Measurements from ENCODE around the gene PPIP5K2.
"Not testable (repeated sequence)": the region's sequence is repeated elsewhere in the genome, so short reads cannot be mapped to it uniquely, and the experiment has no call there.

The PPIP5K2 gene

GRCh38 chr5:103178167-103178566, 58.1 kb downstream of the PPIP5K2 start:
- Histone ChIP-seq H3K4me3 (ENCODE audit: low read depth in 1 of 2, low read length in 1 of 2) (no peak overlapping the region), H3K27me3 (no peaks in the 10 kb centered on the region), H3K27ac (no peak overlapping the region), H3K36me3 (peaks cover 88% of the 10 kb centered on the region), H3K9me3 (no peaks in the 10 kb centered on the region), H3K4me1 (ENCODE audit: control insufficient read depth in 1 of 2, insufficient read depth in 1 of 2, low read depth in 1 of 2, low read length in 1 of 2) (no peaks in the 10 kb centered on the region)
- TF ChIP-seq, protein P1, sequence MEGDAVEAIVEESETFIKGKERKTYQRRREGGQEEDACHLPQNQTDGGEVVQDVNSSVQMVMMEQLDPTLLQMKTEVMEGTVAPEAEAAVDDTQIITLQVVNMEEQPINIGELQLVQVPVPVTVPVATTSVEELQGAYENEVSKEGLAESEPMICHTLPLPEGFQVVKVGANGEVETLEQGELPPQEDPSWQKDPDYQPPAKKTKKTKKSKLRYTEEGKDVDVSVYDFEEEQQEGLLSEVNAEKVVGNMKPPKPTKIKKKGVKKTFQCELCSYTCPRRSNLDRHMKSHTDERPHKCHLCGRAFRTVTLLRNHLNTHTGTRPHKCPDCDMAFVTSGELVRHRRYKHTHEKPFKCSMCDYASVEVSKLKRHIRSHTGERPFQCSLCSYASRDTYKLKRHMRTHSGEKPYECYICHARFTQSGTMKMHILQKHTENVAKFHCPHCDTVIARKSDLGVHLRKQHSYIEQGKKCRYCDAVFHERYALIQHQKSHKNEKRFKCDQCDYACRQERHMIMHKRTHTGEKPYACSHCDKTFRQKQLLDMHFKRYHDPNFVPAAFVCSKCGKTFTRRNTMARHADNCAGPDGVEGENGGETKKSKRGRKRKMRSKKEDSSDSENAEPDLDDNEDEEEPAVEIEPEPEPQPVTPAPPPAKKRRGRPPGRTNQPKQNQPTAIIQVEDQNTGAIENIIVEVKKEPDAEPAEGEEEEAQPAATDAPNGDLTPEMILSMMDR (IDR thresholded peaks at IDR 0.05) = no peak

- no peak overlapping the region for H3K4me3 ChIP-seq (ENCODE audit: low read depth in 1 of 2, low read length in 1 of 2)
- TF ChIP-seq, protein P1 (IDR thresholded peaks at IDR 0.05) = no peak
- H3K36me3 ChIP-seq = peaks cover 95% of the 10 kb centered on the region
- no peaks in the 10 kb centered on the region for H3K27me3 ChIP-seq
- H3K27ac ChIP-seq = no peak overlapping the region
- no peaks in the 10 kb centered on the region for H3K9me3 ChIP-seq
- H3K4me1 ChIP-seq (ENCODE audit: control insufficient read depth in 1 of 2, insufficient read depth in 1 of 2, low read depth in 1 of 2, low read length in 1 of 2) = no peaks in the 10 kb centered on the region
Observed at GRCh38 chr5:103186152-103186551, 66.1 kb downstream of the PPIP5K2 start.

DNA sequence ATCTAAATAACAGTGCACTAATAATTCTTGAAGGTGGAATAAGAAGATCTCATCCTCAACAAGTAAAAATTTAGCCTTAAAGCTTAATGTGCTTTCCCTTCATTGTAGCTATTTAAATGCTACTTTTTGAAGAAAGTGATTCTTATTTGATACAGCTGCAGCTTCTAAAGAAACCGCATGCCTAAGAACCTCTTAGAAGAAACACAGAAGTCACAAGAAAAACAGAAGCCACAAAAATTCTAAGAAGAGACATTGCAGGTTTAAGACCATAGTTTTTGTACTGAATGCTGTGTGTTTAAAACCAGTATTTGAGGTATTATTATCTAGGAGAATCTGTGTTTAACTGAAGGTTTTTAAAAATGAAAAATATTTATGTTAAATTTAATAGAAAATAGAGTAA, 68.3 kb downstream of the PPIP5K2 start:
- Histone ChIP-seq H3K4me1 (ENCODE audit: control insufficient read depth in 1 of 2, insufficient read depth in 1 of 2, low read depth in 1 of 2, low read length in 1 of 2) (no peaks in the 10 kb centered on the region), H3K4me3 (ENCODE audit: low read depth in 1 of 2, low read length in 1 of 2) (no peak overlapping the region), H3K27me3 (no peaks in the 10 kb centered on the region), H3K27ac (no peak overlapping the region), H3K36me3 (peaks cover 93% of the 10 kb centered on the region), H3K9me3 (no peaks in the 10 kb centered on the region)
- TF ChIP-seq, protein P1 (IDR thresholded peaks at IDR 0.05) = no peak

- no peak overlapping the region for H3K4me3 ChIP-seq (ENCODE audit: low read depth in 1 of 2, low read length in 1 of 2)
- TF ChIP-seq, protein P1 (IDR thresholded peaks at IDR 0.05) = no peak
- H3K27ac ChIP-seq = no peak overlapping the region
- H3K4me1 ChIP-seq (ENCODE audit: control insufficient read depth in 1 of 2, insufficient read depth in 1 of 2, low read depth in 1 of 2, low read length in 1 of 2) = no peaks in the 10 kb centered on the region
- peaks cover 43% of the 10 kb centered on the region for H3K36me3 ChIP-seq
- no peaks in the 10 kb centered on the region for H3K9me3 ChIP-seq
- H3K27me3 ChIP-seq = no peaks in the 10 kb centered on the region
Observed at GRCh38 chr5:103203226-103203625, 83.1 kb downstream of the PPIP5K2 start.

DNA sequence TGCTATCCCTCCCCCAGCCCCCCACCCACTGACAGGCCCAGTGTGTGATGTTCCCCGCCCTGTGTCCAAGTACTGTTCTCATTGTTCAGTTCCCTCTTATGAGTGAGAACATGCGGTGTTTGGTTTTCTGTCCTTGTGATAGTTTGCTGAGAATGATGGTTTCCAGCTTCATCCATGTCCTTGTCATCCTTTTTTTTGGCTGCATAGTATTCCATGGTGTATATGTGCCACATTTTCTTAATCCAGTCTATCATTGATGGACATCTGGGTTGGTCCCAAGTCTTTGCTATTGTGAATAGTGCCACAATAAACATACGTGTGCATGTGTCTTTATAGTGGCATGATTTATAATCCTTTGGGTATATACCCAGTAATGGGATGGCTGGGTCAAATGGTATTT, 84.9 kb downstream of the PPIP5K2 start:
- H3K9me3 ChIP-seq; H3K27ac ChIP-seq; H3K27me3 ChIP-seq; H3K4me1 ChIP-seq (ENCODE audit: control insufficient read depth in 1 of 2, insufficient read depth in 1 of 2, low read depth in 1 of 2, low read length in 1 of 2); H3K4me3 ChIP-seq (ENCODE audit: low read depth in 1 of 2, low read length in 1 of 2): not testable (repeated sequence)
- H3K36me3 ChIP-seq = peaks cover 43% of the 10 kb centered on the region

DNA sequence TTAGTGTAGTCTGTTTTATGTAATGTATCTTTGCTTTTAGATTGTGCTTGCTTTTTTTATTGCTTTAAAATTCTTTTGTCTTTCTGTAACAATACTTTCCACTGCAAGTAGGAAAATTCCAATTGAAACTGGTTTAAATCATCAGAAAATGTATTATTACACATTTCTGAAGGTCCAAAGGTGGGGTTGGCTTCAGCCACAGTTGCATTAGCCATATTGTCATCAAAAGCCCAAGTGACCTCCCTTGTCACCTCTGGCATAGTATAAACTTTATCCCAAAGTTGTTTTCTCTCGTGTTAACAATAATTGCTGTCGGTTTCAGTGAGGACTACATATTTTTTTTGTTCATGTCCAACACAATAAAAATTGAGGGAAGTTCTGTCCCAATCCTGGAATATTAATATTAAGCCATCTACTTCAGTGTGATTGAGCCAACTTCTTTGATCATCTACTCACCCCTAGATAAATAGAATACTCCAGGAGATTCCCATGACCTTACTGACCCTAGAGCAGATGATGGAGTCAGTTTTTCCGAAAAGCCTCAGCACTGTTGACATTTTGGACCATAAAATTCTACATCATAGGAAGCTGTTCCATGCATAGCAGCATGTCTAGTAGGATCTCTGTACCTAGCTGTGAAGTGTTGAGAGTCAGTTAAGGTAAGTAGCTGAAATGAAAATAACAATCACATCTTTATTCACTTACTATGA, 86.0 kb downstream of the PPIP5K2 start:
- H3K27ac ChIP-seq = no peak overlapping the region
- H3K4me3 ChIP-seq (ENCODE audit: low read depth in 1 of 2, low read length in 1 of 2) = no peak overlapping the region
- TF ChIP-seq, protein P1 (IDR thresholded peaks at IDR 0.05) = no peak
- no peaks in the 10 kb centered on the region for H3K4me1 ChIP-seq (ENCODE audit: control insufficient read depth in 1 of 2, insufficient read depth in 1 of 2, low read depth in 1 of 2, low read length in 1 of 2)
- no peaks in the 10 kb centered on the region for H3K27me3 ChIP-seq
- peaks cover 36% of the 10 kb centered on the region for H3K36me3 ChIP-seq
- no peaks in the 10 kb centered on the region for H3K9me3 ChIP-seq

Measured in neutrophil (primary cell).